GOT3 (cell line): ENCODE data around the gene KCNAB2.

Experiments
- DNase-seq: peaks from one replicate; lab custom pipeline; 2025; ENCODE audit warnings: mixed read lengths; lab: John Stamatoyannopoulos, UW

The KCNAB2 gene

GRCh38 chr1:6097117-6097595 lies 51.5 kb downstream of the KCNAB2 start:
- DNase-seq: no peak

GRCh38 chr1:6097824-6098223 lies 52.1 kb downstream of the KCNAB2 start:
- no peak for DNase-seq

- DNase-seq: no peak
Measured at GRCh38 chr1:6098303-6099215, 52.9 kb downstream of the KCNAB2 start.

- DNase-seq: no peak
Measured at GRCh38 chr1:6099297-6099696, 53.6 kb downstream of the KCNAB2 start.

GRCh38 chr1:6099787-6100765 lies 54.4 kb downstream of the KCNAB2 start:
- DNase-seq: no peak

GRCh38 chr1:6100861-6101783 lies 55.4 kb downstream of the KCNAB2 start:
- DNase-seq: no peak

- DNase-seq: no peak
Measured at GRCh38 chr1:6101826-6102531, 56.3 kb downstream of the KCNAB2 start.

- no peak for DNase-seq
Measured at GRCh38 chr1:6102532-6102845, 56.8 kb downstream of the KCNAB2 start.

- no peak for DNase-seq
Measured at GRCh38 chr1:6103111-6103853, 57.6 kb downstream of the KCNAB2 start.

- DNase-seq: no peak
Measured at GRCh38 chr1:6103854-6104530, 58.3 kb downstream of the KCNAB2 start.

GRCh38 chr1:6104631-6105030 lies 58.9 kb downstream of the KCNAB2 start:
- DNase-seq: no peak

- no peak for DNase-seq
Measured at GRCh38 chr1:6105218-6105679, 59.6 kb downstream of the KCNAB2 start.

- no peak for DNase-seq
Measured at GRCh38 chr1:6105763-6106162, 60.1 kb downstream of the KCNAB2 start.

- DNase-seq: no peak
Measured at GRCh38 chr1:6106321-6106731, 60.6 kb downstream of the KCNAB2 start.

- DNase-seq: no peak
Measured at GRCh38 chr1:6106977-6107376, 61.3 kb downstream of the KCNAB2 start.

- no peak for DNase-seq
Measured at GRCh38 chr1:6107409-6108356, 62.0 kb downstream of the KCNAB2 start.

GRCh38 chr1:6108476-6108875 lies 62.8 kb downstream of the KCNAB2 start:
- DNase-seq: no peak

GRCh38 chr1:6108937-6109614 lies 63.4 kb downstream of the KCNAB2 start:
- DNase-seq: peak; percentile 40
